ENCODE data around the gene CARD14.
"Not testable (repeated sequence)": the region's sequence is repeated elsewhere in the genome, so short reads cannot be mapped to it uniquely, and the experiment has no call there.

The CARD14 gene

GRCh38 chr17:80151333-80151732 lies 18.5 kb upstream of the CARD14 start:
- no peak for DNase-seq

GRCh38 chr17:80152081-80152702 lies 17.6 kb upstream of the CARD14 start:
- DNase-seq: no peak

DNA sequence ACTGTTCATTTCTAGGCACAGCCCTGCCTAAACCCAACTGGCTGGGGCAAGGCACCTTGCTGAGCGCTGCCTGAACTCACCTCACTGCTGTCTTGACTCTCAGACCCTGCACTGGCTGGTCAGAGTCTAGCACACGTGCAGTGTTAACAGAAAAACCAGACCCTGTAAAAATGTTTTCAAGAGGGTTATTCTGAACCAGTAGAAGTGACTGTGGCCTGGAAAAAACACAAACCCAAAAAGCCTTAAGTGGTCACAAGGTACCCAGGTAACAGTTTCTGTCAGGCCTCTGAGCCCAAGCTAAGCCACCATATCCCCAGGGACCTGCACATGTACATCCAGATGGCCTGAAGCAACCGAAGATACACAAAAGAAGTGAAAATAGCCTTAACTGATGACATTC lies 16.8 kb upstream of the CARD14 start:
- DNase-seq: no peak

- no peak for DNase-seq
Observed at GRCh38 chr17:80154166-80154565, 15.7 kb upstream of the CARD14 start.

DNA sequence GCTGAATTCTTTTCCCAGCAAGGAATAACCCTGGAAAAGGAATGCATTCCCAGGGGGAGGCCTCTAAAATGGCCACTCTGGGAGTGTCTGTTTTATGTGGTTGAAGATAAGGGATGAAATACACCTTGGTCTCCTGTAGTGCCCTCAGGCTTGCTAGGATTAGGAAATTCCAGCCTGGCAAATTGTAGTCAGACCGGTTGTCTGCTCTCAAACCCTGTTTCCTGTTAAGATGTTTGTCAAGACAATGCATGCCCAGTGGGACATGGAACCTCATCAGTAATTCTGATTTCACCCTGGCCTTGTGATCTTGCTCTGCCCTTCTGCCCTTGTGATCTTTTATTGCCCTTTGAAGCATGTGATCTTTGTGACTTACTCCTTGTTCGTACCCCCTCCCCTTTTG lies 14.2 kb upstream of the CARD14 start:
- not testable (repeated sequence) for DNase-seq

DNA sequence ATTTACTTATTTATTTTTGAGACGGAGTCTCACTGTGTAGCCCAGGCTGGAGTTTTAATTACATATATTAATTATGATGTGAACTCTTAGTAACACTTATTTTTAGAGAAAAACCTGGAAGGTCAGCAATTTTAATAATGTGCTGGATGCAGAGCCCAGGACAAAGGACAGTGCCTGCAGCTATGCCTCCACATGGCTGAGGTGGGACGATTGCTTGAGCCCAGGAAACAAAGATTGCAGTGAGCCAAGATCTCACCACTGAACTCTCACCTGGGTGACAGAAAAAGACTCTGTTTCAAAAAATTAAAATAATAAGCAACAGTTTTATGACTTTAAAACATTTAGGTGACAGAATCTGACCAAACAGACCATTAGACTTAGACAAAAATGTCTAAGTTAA lies 11.0 kb upstream of the CARD14 start:
- DNase-seq: no peak

GRCh38 chr17:80160536-80160935 lies 9.3 kb upstream of the CARD14 start:
- DNase-seq: no peak

- DNase-seq: no peak
Observed at GRCh38 chr17:80163336-80163735, 6.5 kb upstream of the CARD14 start.

GRCh38 chr17:80164185-80164584 lies 5.6 kb upstream of the CARD14 start:
- no peak for DNase-seq

DNA sequence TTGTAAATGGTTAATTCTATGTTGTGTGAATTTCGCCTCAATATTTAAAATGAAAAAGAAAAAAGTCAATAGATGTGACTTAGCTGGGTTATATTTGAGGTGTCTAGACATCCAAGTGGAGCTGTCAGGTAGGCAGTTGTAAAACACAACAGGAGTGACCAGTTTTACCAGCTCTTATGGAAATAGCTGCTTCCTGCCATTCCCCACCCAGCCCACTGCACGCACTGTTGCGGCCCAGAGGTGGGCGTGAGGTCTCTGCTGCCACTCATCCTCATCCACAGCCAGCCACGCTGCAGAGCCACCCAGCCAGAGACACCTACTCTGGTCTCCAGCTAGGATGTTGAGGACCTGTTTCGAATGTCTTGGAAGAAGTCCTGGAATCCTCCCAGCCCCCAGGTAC lies 3.4 kb upstream of the CARD14 start:
- no peak for DNase-seq

DNA sequence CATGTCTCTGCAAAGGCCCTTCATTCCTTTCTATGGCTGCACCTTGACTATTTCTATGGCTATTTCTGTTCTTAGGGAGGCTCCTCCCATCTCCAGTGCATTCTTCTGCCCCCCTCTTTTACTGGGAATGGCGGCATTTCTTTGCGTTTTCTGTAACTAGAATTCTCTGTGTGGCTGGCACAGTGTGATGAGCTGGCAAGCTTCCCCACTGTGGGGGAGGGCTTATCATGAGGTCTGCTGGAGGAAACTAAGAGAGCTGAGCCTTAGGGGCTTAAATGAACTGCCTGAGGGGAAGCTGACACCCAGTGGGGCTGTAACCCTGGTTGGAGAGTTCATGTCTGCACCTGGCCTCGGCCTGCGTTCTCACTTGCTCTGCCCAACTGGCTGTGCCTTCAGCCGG lies 1.5 kb upstream of the CARD14 start:
- DNase-seq: no peak

- DNase-seq: no peak
Observed at GRCh38 chr17:80169107-80169506, 723 bp upstream of the CARD14 start.

DNA sequence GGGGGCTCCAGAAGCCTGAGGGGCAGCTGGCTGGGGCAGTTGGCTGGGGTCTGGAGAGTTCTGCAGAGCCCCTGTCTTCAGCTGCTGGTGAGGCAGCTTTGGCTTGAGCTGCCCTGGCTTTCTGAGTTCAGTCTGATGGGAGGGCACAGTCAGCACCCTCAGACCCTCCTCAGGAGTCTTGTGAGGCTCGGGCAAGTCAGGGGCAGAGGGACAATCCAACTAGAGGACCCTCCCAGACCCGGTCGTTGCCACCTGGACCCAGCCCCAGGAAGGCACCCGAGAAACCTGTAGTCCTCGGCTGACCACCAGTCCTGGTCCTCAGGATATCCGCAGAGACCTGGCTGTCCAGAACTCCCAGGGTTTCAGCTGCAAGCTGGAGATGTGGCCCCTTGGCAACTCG lies 1.9 kb downstream of the CARD14 start:
- DNase-seq: no peak

DNA sequence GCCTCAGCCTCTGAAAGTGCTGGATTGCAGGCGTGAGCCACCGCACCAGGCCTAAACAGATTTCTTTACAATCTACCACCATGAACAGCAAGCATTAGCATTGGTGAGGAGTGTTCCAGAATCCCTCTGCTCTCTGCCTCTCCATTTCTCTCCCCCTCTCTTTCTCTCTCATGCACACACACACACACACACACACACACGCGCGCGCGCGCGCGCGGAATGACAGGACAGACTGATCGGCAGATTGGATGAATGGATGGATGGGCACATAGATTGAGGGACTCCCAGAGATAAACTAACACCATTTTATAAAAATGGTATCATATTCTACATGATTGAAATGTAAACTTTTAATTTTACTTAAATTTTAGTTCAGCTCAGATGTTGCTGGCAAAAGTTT lies 3.3 kb downstream of the CARD14 start:
- no peak for DNase-seq

- DNase-seq: no peak
Observed at GRCh38 chr17:80173916-80174315, 4.1 kb downstream of the CARD14 start.

DNA sequence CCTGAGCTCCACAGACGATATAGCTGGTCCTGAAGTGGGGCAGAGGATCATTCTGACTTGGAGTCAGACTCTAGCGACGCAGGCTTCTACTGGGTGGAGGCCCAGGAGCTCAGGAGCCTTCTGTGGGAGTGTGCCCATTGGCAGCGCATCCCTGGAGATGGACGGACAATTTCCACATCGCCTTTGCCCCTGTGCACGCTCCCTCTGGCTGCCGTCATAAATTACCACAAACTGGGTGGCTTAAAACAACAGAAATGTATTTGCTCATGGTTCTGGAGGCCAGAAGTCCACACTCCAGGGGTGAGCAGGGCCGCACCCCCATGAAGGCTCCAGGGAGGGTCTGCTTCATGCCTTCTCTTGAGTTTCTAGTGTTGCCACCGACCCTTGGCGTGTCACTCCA lies 6.9 kb downstream of the CARD14 start:
- DNase-seq: no peak

- DNase-seq: no peak
Observed at GRCh38 chr17:80177986-80178595, 8.3 kb downstream of the CARD14 start.

DNA sequence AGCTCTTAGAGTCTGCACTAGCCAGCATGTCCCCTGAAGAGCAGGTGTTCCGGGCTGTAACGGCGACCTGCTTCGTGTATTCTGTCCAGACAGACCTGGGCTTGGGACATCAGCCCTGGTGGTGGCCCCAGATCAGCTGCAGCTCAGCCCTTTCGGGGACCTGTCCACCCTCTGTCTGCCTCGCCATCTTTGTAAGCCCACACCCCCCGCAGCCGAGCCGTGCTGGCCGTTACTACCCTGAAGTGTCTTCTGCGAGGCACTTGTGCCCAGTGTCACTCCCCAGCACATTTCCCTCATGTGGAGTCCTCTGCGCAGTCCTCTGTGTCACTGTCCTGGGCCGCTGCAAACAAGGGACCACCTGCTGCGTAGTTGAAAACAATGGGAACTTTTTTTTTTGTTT lies 10.4 kb downstream of the CARD14 start:
- no peak for DNase-seq

GRCh38 chr17:80181431-80181830 lies 11.6 kb downstream of the CARD14 start:
- no peak for DNase-seq

DNA sequence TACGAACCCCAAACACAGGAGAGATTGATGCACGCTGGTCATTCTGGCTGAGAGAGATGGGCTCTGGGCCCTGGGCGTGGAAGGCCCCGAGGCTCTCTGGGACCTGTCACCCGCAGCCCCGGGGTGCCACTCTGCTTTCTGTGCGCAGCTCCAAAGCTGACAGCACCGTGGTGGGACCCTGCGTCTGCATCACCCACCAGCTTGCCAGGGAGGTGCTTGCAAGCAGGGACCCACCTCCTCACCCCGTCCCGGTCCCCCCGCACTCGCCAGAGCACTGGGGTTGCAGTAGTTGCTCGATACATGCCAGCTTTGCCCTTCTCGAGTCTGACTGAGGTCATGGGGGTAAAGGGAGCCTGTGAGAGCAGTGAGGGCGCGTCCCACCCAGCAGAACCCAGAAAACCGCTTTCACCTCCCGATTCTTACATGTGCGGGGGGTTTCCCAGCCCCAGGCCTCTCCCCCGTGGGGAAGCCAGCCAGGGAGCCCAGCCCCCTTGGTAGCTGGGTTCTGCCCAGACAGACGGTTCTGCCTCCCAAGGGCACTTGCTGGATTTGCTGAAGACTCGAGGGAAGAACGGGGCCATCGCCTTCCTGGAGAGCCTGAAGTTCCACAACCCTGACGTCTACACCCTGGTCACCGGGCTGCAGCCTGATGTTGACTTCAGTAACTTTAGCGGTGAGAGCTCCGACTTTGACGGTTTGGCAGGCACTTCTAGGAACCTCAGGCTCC lies 12.5 kb downstream of the CARD14 start:
- DNase-seq: no peak

- no peak for DNase-seq
Observed at GRCh38 chr17:80182845-80183223, 13.0 kb downstream of the CARD14 start.

- no peak for DNase-seq
Observed at GRCh38 chr17:80183581-80184422, 14.0 kb downstream of the CARD14 start.

GRCh38 chr17:80184423-80184714 lies 14.5 kb downstream of the CARD14 start:
- no peak for DNase-seq

- no peak for DNase-seq
Observed at GRCh38 chr17:80185968-80186367, 16.1 kb downstream of the CARD14 start.
